NCI-H1417 treated with DMSO at 0.1 percent for 48 hours (cell line): ENCODE data around the gene FBXL4.
"Not testable (repeated sequence)": the region's sequence is repeated elsewhere in the genome, so short reads cannot be mapped to it uniquely, and the experiment has no call there.

Experiments used
- DNase-seq: peaks from one replicate; lab custom pipeline; 2025; lab: John Stamatoyannopoulos, UW

Gene FBXL4

DNA sequence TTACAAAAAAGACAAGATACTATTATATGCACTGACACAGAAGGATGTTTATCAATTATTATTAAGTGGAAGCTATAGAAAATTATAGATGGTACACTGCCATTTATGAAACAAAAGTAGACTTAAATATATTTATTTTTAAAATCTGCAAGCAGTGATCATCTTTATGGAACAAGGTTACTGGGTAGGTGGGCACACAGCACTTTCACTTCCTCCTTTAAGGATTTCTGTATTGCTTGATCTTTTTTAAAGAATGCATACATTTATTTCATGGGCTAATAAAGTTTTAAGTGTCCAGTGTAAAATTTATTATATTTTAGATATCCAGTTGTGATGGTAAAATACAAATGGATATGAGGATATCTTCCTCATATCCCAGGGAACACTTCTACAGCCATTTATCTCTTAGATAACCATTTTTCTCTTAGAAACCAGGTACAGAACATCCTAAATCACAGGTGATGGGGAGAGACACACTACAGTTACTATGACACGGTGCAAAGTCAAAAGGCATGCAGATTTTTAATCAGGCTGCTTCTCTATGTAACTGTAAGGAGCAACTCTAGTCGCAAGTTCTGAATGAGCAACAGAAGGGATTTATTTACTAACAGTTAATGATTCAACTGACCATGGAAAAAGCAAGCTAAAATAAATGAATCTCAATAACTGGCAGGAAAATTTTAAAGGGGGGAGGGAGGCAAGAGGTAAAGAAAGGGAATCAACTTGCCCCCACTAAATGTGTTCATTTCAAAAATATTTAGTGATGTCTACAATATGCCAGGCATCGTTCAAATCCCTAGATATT is 2.2 kb downstream of the FBXL4 start:
- no peak for DNase-seq

DNA sequence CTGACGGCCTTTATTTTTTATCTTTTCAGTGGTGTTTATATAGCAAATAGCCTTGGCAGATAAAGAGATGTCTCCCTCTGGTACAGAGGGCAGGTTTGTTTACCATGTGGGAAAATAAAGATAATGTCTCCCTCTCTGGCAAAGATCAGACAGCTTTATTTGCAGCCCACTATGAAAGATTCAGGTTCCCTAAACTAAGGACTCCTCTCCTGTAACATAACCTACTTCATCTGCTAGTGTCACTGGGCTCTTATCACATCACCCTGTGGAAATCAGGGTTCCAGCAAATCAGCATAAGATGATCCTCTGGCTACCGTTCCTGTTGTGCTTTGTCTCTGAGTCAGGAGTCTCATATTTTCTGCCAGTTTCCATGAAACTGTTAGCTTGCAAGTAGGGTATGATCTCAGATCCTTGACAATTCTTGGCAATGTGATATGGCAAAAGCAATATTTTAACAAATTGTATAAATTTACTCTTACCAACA is 3.1 kb downstream of the FBXL4 start:
- DNase-seq = no peak

DNA sequence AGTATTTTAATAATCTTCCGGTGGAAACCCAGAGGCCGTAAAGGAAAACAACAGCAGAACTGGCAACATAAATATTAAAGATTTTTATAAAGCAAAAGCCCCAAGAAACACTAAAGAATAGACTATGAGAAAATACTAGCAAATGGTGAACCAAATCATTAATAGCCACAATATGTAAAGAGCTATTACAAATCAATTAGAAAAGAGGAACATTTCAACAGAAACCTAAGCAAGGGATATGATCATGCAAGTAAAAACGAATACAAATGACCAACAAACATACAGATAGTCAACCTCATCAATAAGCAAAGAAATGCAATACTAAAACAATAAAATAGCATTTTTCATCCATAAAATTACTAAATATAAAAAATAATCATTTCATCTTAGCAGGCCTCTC is 3.6 kb downstream of the FBXL4 start:
- DNase-seq = no peak

DNA sequence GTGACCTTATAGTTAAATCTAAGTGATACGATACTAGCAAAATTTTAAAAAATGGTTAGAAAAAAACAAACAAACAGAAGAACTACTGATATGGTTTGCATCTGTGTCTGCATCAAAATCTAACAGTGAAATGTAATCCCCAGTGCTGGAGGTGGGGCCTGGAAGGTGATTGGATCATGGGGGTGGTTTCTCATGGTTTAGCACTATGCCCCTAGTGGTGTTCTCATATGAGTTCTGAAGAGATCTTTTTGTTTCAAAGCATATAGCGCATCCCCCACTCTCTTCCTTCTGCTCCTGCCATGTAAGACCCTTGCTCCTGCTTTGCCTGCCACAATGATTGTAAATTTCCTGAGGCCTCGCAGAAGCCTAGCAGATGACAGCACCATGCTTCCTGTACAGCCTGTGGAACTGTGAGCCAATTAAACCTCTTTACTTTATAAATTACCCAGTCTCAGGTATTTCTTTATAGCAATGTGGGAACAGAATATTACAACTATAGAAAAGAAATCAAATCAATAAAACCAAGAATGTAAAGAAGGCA is 5.4 kb downstream of the FBXL4 start:
- no peak for DNase-seq

DNA sequence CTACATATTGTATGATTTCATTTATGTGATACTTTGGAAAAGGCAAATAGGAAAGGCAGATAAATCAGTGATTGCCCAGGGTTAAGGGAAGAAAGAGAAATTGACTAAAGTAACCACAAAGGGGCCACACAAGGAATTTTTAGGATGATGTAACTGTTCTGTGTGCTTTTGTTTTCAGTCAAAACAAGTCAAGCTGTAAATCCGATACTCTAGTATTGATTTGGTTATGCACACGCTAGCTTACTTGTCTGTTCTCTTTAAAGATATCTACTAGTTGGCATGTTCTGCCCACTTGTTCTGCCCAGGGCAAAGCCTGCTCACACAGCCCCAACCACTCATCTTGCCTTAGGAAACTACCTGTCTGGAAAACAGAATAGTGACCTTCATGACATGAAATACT is 6.4 kb downstream of the FBXL4 start:
- DNase-seq = no peak

DNA sequence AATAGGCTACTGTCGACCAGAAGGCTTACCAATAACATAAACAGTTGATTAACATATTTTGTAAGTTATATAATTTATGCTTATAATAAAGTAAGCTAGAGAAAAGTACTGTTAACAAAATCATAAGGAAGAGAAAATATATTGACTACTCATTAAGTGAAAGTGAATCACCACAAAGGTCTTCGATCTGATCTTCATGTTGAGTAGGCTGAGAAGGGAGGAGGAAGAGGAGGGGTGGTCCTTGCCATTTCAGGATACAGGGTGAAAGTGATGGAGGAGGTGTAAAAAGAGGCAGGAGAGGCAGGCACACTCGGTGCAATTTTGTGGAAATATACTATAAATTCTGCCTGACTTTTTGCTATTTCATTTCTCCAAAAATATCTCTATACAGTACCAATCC is 10.4 kb downstream of the FBXL4 start:
- no peak for DNase-seq

DNA sequence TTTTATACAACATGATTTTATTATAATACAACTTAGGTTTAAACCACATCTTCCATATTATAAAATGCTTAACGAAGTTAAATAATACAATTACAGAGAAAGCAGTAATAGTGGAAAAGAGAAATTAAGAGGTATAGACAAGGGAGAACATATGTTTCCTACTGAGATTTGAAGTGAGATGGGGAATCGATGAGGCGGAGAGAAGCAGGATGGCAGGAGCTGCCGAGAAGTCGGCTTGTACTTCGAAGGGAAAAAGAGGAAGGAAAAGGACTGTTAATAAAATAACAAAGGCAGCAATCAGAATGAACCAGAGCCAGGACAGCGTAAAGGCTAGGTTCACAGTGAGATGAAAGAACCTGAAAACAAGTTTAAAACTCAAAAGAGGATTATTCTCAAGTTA is 15.4 kb downstream of the FBXL4 start:
- no peak for DNase-seq

DNA sequence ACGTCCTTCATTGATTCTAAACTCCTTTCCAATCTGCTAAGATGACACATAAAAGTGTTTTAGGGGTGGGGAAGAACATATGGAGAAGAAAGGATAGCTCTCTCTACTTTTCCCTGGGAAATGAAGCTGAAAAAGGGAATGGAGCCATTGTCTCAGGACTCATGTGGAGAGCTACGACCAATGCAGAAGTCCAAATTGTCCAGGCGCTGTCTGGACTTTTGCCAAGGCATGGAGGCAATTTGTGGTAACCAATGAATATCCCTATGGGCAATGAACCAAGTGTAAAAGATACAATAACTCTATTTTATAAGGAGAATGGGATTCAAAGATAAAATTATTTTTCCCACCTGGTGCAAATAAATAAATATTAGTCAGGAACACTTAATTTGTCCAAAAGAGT is 16.1 kb downstream of the FBXL4 start:
- DNase-seq = no peak

DNA sequence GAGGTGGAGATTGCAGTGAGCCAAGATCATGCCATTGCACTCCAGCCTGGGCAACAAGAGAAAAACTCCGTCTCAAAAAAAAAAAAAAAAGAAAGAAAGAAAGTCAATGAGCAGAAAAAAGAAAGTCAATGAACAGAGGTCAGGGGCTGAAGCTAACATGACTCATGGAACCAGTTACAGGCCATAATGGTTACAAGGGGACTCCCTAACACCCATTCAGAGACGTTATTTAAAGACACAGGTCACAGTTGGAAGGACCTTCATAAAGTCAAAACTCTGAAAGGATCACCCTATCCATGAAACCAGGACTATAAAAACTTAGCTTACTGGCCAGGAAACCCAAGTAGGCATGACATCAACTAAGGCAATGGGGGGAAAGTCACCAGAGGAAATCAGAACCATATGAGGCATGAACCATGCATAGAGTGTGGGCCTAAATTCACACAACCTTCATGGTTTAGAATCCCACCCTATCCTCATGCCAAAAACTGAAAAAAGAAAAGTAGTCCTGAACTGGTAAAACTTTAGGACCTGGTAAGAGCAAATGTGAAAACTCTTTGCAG is 18.2 kb downstream of the FBXL4 start:
- DNase-seq = no peak

DNA sequence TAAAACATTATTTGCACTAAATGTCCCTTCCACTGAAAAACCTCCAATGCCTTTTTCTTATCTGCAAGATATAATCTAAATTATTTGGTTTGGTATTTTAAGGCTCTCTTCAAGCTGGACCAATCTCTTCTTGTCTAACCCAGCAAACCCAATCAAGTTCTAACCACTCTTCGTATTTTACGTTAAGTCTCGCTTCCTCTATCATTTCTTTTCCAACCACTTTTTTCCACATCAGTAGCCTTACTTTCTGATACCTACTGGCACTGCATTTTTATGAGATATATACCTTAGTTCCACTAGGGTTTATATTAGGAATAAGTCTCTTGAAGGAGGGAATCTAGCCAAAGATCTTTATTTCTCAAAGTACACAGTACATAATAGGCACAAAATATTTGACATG is 19.1 kb downstream of the FBXL4 start:
- no peak for DNase-seq

DNA sequence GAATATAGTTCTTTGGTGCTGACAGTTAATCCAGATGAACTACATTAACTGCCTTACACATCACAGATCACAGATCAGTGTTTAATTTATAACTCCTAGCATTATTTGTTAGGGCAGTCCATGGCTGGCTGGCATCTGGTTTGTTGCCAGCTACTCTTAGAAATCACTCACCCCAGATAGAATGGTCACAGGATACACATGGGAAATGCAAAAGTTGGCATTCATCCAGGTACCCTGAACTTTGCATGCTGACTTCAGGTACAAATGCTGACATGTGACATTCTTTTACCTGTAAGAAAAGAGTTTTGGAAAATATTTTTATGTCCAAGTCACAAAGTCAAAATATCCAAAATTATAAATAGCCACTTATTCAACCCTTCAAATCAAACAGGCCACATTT is 20.2 kb downstream of the FBXL4 start:
- DNase-seq = no peak

DNA sequence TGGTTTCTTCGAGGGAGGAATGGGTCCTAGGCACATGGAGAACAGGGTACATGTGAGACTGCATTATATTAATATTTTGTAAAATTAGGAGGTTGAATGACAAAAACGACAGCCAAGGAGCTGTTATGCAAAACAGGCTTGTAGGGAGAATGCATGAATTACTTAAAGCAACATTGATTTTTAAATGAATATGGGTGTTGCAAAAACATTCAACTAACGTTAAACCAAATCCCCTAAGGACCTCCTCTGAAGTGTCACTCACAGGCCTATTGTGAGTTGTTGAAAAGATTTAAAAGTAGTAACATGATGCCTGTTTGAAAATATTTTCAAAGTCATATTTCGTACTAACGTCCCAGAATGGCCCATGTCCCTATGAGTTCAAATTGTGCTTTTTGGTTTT is 21.9 kb downstream of the FBXL4 start:
- no peak for DNase-seq

DNA sequence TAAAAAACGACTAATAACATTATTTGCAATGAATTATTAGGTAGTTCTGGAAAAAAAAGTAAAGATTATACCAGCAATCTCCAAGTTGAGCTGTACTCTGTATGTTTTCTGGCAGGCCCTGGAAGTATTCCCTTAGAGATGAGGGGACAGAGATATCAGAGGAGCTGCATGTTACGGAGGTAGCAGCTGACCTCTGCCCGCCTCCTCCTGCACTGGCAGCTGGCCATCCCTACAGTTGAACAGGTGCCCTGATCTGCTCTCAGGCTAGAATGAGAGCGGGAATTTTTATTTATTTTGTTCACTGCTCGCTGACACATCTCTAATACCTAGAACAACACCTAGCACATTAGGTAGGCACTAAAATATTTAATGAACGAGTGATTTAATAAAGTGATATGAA is 23.1 kb downstream of the FBXL4 start:
- no peak for DNase-seq

DNA sequence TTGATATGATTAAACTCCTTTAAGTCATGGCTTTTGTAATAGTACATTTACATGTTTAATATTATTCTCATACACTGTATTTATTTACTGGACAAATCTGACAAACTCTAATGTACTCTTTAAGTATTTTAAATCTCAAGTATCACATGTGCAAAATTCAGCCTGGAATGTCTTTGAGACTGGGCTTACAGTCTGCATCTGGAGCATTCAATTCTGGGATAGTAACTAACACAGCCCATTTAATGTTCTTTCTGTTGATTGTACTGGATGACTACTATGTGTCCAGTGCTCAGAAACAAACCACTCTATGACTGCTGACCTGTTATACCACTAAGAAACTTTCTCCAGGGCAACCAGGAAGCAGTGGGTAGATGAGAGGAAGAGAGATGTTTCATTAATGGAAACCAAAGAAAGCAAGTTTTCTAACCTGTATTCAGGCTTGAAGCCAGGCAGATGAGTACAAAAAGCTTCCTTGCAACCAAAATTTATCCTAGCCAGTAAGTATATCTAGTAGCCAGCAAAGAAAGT is 26.8 kb downstream of the FBXL4 start:
- DNase-seq = no peak

DNA sequence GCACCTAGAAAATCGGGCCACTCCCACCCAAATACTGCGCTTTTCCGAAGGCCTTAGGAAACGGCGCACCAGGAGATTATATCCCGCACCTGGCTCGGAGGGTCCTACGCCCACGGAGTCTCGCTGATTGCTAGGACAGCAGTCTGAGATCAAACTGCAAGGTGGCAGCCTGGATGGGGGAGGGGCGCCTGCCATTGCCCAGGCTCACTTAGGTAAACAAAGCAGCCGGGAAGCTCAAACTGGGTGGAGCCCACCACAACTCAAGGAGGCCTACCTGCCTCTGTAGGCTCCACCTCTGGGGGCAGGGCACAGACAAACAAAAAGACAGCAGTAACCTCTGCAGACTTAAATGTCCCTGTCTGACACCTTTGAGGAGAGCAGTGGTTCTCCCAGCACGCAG is 36.8 kb downstream of the FBXL4 start:
- DNase-seq = not testable (repeated sequence)

DNA sequence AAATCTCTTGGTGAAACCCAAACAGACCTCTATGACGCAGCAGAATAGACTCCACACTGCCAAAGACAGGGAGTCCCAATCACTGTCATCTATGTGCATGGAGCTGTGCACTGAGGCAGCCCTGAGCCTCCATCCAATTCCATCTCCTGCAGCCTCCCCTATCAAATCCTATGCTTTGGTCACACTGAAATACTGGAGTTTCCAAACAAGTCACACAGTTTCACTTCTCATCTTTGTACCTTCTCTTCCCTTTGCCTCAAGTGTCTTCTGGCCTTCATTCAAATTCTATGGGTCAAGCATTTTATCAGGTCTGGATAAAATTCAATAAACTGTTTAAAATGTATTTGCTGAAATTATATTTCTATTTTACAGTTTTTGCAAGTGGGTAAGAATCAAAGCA is 38.5 kb downstream of the FBXL4 start:
- no peak for DNase-seq

DNA sequence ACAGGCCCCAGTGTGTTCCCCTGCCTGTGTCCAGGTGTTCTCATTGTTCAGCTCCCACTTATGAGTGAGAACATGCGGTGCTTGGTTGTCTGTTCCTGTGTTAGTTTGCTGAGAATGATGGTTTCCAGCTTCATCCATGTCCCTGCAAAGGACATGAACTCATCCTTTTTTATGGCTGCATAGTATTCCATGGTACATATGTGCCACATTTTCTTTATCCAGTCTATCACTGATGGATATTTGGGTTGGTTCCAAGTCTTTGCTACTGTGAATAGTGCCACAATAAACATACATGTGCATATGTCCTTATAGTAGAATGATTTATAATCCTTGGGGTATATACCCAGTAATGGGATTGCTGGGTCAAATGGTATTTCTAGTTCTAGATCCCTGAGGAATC is 41.4 kb downstream of the FBXL4 start:
- DNase-seq = not testable (repeated sequence)

DNA sequence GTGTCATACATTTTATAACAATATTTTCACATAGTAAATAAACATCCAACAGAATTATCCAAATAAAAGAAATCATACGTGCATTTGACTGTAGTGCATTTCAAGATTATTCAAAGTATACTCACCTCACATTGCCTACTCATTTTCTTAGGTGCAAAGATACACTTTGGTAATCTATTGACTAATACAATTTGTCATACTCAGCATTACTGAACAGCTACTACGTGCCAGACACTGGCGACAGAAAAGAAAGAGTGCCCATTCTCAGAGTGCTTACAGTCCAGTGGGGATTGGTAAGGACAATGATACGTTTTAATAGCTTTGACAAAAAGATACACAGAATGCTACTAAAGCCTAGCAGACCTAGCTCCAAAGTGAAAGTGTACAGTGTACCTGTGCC is 42.0 kb downstream of the FBXL4 start:
- DNase-seq = no peak

DNA sequence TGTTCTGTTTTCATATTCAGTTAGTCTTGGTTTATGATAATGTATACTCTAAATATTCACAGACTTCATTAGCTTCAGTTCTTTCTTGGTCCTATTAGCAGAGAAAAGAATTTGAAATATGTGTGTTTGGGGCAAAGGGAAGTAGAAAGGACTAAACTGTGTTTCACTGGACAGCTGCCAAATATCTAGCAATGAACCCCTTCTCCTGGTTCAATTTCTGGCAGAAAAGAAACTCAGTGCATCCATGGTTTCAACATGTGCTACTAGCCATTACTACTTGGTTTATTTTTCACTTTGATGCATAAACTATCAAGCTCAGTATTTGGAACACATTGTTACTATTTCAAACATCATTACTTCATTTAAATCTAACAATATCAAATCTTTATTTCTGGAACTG is 43.6 kb downstream of the FBXL4 start:
- no peak for DNase-seq

DNA sequence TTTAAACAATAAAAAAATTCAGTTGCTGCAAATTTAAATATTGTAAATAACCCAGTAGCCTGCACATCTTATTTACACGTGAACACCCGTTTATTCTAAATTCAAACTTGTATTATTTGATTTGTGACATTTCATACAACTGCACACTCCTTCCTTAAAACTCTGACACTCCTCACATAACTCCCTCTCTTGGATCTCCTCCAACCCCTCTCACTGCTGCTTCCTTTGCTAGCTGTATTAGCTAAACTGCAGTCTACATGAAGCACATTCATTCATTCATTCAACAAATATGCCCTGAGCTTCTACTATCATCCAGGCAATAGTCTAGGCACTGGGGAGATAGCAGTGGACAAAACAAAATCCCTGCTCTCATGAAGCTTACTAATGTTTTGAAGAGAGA is 47.0 kb downstream of the FBXL4 start:
- no peak for DNase-seq

DNA sequence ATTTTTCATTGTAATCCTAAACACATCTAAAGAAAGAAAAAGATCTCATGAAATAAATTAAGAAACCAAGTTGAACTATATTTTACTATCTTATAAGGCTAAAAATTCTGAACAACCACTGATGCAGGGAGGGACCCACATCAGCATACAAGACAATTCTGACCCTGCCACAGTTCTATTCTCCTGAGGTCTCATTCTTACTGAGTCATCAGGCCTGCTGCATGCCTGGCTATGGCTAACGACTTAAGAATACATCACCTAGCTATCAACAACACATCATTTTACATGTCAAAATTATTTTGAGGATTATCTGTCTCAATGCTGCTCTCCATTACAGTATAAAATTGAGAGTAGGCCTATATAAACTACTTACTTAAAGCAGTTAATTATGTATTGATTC is 52.9 kb downstream of the FBXL4 start:
- DNase-seq = no peak

DNA sequence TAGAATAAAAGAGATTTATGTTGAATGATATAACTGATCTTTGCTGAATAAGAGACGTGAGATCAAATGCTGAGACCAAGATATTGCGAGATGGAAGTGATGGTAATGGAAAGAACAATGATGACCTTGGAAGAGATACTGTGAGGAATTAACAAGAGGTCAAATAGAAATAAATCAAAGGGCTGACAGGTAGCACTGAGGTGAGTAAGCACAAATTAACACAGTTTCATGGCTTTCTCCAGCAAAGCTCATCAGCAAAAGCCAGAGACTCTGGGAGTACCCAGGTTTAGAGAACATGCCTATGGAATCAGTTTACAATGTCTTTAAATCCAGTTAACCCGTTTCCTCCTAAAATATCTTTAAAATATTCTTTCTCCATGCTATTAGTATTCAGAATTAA is 60.1 kb downstream of the FBXL4 start:
- DNase-seq = no peak

DNA sequence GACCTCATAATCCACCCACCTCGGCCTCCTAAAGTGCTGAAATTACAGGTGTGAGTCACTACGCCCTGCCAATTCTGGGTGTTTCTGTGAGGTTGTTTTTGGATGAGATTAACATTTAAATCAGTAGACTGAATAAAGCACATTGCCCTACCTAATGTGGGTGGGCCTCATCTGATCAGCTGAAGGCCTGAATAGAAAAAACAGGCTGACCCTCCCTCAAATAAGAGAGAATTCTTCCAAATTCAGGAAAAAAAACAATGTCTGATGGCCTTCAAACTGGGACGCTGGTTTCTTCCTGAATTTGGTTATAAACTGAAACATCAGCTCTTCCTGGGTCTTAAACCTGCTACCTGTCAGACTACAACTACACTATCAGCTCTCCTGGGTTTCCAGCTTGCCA is 62.4 kb downstream of the FBXL4 start:
- no peak for DNase-seq
